Measurements from ENCODE around the gene INSIG2.

The INSIG2 gene

DNA sequence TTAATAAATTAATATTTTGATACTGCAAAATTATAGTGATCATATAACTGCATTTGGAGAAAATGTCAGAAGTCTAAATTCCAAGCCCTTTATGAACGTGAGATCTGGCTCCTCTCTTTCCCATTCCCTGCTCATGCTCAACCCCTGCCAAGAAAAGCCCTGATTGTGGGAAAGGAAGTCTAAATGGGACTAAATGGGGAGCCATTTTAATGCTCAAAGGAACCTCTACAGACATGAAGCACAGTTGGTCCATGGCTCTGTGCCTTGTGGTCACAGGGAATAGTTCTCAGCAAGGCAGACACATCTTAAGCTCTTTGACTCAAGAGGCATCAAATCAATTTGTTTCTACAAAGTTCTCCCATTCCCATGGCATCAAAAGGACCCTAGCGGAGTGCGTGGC lies 29.3 kb upstream of the INSIG2 start:
- H3K4me3 ChIP-seq (replicated peaks; ENCODE audit: low read depth, low read length) = no peak overlapping the region
- no peak for DNase-seq (ENCODE audit: low read depth)
- TF ChIP-seq, protein P1, sequence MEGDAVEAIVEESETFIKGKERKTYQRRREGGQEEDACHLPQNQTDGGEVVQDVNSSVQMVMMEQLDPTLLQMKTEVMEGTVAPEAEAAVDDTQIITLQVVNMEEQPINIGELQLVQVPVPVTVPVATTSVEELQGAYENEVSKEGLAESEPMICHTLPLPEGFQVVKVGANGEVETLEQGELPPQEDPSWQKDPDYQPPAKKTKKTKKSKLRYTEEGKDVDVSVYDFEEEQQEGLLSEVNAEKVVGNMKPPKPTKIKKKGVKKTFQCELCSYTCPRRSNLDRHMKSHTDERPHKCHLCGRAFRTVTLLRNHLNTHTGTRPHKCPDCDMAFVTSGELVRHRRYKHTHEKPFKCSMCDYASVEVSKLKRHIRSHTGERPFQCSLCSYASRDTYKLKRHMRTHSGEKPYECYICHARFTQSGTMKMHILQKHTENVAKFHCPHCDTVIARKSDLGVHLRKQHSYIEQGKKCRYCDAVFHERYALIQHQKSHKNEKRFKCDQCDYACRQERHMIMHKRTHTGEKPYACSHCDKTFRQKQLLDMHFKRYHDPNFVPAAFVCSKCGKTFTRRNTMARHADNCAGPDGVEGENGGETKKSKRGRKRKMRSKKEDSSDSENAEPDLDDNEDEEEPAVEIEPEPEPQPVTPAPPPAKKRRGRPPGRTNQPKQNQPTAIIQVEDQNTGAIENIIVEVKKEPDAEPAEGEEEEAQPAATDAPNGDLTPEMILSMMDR (IDR thresholded peaks at IDR 0.05; ENCODE audit: low read length, missing control alignments) = no peak

DNA sequence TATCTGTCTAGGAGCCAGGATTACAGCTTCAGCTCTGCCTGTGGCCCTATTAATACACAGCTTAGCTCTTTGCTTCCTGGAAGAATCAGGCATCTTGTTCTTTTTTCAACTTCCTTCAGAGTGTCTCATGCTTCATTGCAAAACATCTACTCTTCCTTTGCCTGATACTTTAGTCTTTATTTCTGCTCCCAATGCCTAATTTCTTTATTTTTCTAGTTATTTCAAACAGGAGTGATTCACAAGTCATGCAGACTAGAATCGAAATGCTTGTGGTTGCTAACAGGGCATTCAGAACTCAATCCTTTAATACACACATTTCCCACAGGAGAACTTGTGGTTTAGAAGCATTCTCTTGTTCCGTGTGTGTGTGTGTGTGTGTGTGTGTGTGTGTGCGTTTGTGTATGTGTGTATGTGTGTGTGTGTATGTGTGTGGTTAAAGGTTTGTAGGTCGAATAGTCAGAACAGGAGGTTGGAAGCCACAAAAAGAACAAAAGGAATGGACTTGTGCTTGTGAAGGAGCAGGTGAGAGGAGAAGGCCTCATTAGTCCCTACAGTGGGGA lies 28.3 kb upstream of the INSIG2 start:
- DNase-seq (ENCODE audit: low read depth) = peak; percentile 55
- H3K4me3 ChIP-seq (replicated peaks; ENCODE audit: low read depth, low read length) = no peak overlapping the region
- TF ChIP-seq, protein P1 (IDR thresholded peaks at IDR 0.05; ENCODE audit: low read length, missing control alignments) = no peak

DNA sequence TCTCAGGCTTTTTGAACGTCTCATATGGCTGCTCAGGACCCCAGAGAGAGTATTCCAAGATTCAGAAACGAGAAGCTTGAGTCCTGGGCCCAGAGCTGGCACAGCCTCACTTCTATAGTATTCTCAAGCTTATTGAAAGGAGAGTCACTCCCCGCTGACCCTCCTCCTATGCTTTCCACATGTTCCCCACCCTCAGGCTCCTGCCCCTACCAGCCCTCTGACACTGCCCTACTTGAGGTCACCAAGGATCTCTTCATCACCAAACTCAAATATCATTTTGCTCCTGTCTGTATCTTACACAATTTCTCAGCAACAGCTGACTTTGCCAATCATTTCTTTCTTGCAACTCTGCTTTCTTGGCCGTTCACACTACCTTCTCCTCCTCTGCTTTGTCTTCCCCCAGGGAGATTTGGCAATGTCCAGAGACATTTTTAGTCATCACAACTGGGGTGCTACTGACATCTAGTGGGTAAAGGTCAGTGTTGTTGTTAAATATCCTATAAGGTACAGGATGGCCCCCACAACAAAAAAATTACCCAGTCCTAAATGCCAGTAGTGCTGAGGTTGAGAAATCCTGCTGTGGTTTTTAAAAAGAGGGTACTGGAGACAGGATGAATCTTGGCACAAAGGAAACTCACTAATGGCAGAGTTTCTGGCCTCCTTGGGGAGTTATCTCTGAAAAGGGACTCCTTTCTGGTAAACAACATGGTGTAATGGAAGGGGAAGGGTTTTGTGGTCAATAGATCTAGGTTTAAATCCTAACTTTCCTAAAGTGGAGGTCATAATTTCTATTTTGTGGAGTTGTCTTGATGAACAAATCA lies 26.9 kb upstream of the INSIG2 start:
- H3K4me3 ChIP-seq (replicated peaks; ENCODE audit: low read depth, low read length) = no peak overlapping the region

DNA sequence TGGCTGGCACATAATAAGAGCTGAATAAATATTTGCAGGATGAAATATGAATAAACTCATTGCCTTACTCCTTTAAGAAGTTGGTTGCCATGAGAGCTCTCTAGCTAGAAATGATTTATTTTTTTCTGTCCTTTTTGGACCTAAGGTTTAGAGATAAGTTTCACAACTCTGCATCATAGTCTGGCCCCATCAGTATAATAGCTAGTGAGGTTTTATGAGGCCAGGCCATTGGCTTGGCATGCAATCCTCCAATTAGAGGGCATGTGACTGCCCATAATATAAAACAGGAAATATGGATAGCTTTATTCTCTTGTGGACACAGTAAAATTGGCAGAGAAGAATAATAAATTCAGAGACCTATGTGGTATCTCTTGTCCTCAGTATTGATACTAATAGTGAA lies 26.2 kb upstream of the INSIG2 start:
- no peak for DNase-seq (ENCODE audit: low read depth)
- no peak overlapping the region for H3K4me3 ChIP-seq (replicated peaks; ENCODE audit: low read depth, low read length)
- TF ChIP-seq, protein P1 (IDR thresholded peaks at IDR 0.05; ENCODE audit: low read length, missing control alignments) = no peak

More for the DNA sequence above, 26.9 kb upstream of the INSIG2 start:
- TF ChIP-seq, protein P1 (IDR thresholded peaks at IDR 0.05; ENCODE audit: low read length, missing control alignments) = peak; percentile 44
- DNase-seq (ENCODE audit: low read depth) = peak; percentile 76

DNA sequence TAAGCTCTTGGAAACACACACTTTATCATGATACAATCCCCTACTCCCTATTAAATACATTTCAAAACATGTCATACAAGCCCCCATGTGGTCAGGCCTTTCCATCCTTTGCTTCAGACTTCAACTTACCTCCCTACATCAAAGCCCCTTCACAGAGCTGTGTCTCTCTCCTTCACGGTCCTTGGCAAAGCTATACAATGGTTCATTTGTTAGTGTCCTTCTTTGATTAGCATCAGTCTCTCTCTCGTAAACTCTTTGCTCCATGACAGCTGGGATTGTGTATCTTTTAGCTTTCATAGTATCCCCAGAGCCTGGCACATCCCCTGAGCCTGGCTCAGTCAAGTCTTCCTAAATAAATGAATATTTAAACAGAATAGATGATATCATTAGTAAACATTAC lies 25.6 kb upstream of the INSIG2 start:
- no peak overlapping the region for H3K4me3 ChIP-seq (replicated peaks; ENCODE audit: low read depth, low read length)
- TF ChIP-seq, protein P1 (IDR thresholded peaks at IDR 0.05; ENCODE audit: low read length, missing control alignments) = no peak
- no peak for DNase-seq (ENCODE audit: low read depth)

DNA sequence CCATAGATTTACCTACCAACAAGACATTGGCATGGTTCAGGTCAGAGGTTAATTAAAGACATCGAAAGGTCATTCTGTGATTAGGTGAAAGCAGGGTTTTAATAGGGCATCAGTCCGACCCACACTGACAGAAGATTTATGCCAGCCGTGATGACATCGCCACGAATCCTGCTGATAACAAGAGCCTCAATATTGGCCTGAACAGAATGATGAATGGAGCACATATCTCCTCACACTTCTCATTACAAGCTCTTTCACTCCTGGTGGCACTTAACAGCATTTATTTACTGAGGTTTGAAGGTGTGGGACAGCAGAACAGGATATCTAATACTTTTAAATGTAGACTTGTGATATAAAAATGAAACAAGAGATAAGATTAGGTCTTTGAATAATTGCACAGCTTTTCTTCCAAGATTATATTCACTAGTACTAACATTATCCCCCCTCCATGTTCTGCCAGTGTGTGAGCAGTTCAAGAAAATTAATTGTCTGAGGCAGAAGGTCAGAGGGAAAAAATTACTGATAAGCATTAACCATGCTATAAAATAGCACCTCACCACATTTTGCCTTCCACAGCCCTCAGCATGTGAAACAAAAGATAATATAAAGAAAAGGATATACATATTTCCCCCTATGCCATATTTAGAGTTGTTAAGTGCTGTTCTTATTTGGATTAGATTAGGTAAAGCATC lies 23.1 kb upstream of the INSIG2 start:
- no peak overlapping the region for H3K4me3 ChIP-seq (replicated peaks; ENCODE audit: low read depth, low read length)
- TF ChIP-seq, protein P1 (IDR thresholded peaks at IDR 0.05; ENCODE audit: low read length, missing control alignments) = no peak
- DNase-seq (ENCODE audit: low read depth) = no peak

Data from fibroblast of pulmonary artery (primary cell).